ENCODE data around the gene SYNDIG1L.

DNA sequence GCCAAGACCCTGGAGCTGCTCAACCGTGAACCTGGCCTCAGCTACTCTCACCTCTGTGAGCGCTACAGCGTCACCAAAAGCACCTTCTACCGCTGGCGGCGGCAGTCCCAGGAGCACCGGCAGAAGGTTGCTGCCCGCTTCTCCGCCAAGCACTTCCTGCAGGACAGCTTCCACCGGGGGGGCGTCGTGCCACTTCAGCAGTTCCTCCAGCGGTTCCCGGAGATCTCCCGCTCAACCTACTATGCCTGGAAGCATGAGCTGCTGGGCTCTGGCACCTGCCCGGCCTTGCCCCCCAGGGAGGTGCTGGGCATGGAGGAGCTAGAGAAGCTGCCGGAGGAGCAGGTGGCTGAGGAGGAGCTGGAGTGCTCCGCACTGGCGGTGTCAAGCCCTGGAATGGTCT is 68.4 kb downstream of the SYNDIG1L start:
- TF ChIP-seq CTCF (IDR thresholded peaks at IDR 0.05; ENCODE audit: control extremely low read depth in 1 of 3, insufficient read depth in 1 of 3, low read depth in 1 of 3, low read length in 3 of 3) (no peak), POLR2A (IDR thresholded peaks at IDR 0.05; ENCODE audit: control extremely low read depth in 1 of 2, low read depth in 2 of 2, low read length in 2 of 2) (no peak), GABPA (IDR thresholded peaks at IDR 0.05; ENCODE audit: borderline replicate concordance, insufficient read depth, low read length) (no peak), CEBPB (IDR thresholded peaks at IDR 0.05; ENCODE audit: low read depth, low read length) (no peak), CHD2 (IDR thresholded peaks at IDR 0.05; ENCODE audit: low read length) (no peak), GTF2F1 (IDR thresholded peaks at IDR 0.05; ENCODE audit: borderline replicate concordance, low read depth, low read length) (no peak), CBX8 (IDR thresholded peaks at IDR 0.05; ENCODE audit: borderline replicate concordance, low read depth, low read length) (no peak), E2F6 (IDR thresholded peaks at IDR 0.05) (no peak), RNF2 (IDR thresholded peaks at IDR 0.05; ENCODE audit: borderline replicate concordance, low read depth, low read length, missing control alignments, poor library complexity, severe bottlenecking) (no peak), TBP (IDR thresholded peaks at IDR 0.05; ENCODE audit: low read depth, low read length) (no peak), JUND (IDR thresholded peaks at IDR 0.05; ENCODE audit: low read length) (no peak), TCF12 (IDR thresholded peaks at IDR 0.05; ENCODE audit: low read depth, low read length) (no peak), CTBP2 (IDR thresholded peaks at IDR 0.05; ENCODE audit: borderline replicate concordance, insufficient read depth, insufficient read length, low read length) (no peak), BRCA1 (IDR thresholded peaks at IDR 0.05; ENCODE audit: low read depth, low read length) (no peak)

Data from H1 (cell line).